ENCODE measurements around the gene CYB5R4.

CYB5R4 gene

GRCh38 chr6:83859410-83860358 lies at the start of gene CYB5R4:
Gene CYB5R4 (plus strand): TSS chr6:83859689. CDS start chr6:83859783, 94 bp downstream.
- peak within 1 kb of the TSS; percentile 81 for H3K9ac ChIP-seq (ENCODE audit: low read depth, low read length)
- H3K27ac ChIP-seq (ENCODE audit: low read length), result no peak within 1 kb of the TSS

GRCh38 chr6:83812595-83812994 lies 46.9 kb upstream of the CYB5R4 start:
- no peaks in the 10 kb centered on the region for H3K27me3 ChIP-seq (ENCODE audit: insufficient read depth, low read length)
- H3K27ac ChIP-seq (ENCODE audit: low read length), result no peak overlapping the region
- no peaks in the 10 kb centered on the region for H3K4me1 ChIP-seq (ENCODE audit: insufficient read depth, low read length)
- H3K36me3 ChIP-seq (ENCODE audit: insufficient read depth, low read depth, low read length), result no peaks in the 10 kb centered on the region
- no peak overlapping the region for H3K9ac ChIP-seq (ENCODE audit: low read depth, low read length)
- H3K4me3 ChIP-seq (ENCODE audit: low read length), result no peak overlapping the region
- H3K9me3 ChIP-seq (ENCODE audit: insufficient read depth, low read depth, low read length), result no peaks in the 10 kb centered on the region

More at GRCh38 chr6:83859410-83860358, at the start of gene CYB5R4:
- H3K9me3 ChIP-seq (ENCODE audit: insufficient read depth, low read depth, low read length), result no peaks in the 10 kb centered on the region
- H3K4me1 ChIP-seq (ENCODE audit: insufficient read depth, low read length), result peaks cover 6% of the 10 kb centered on the region; the same call in 1 of the 2 replicates
- peak within 1 kb of the TSS; percentile 99 for H3K4me3 ChIP-seq (ENCODE audit: low read length)
- H3K27me3 ChIP-seq (ENCODE audit: insufficient read depth, low read length), result peaks cover 17% of the 10 kb centered on the region
- peaks cover 4% of the 10 kb centered on the region; the same call in 1 of the 2 replicates for H3K36me3 ChIP-seq (ENCODE audit: insufficient read depth, low read depth, low read length)

GRCh38 chr6:83815631-83816272 lies 43.7 kb upstream of the CYB5R4 start:
- no peaks in the 10 kb centered on the region for H3K27me3 ChIP-seq (ENCODE audit: insufficient read depth, low read length)
- H3K4me3 ChIP-seq (ENCODE audit: low read length), result no peak overlapping the region

GRCh38 chr6:83822629-83823169 lies 36.8 kb upstream of the CYB5R4 start:
- Histone ChIP-seq H3K36me3 (ENCODE audit: insufficient read depth, low read depth, low read length) (no peaks in the 10 kb centered on the region), H3K9ac (ENCODE audit: low read depth, low read length) (no peak overlapping the region), H3K4me1 (ENCODE audit: insufficient read depth, low read length) (peaks cover 14% of the 10 kb centered on the region), H3K9me3 (ENCODE audit: insufficient read depth, low read depth, low read length) (peaks cover 5% of the 10 kb centered on the region; the same call in 1 of the 2 replicates), H3K27ac (ENCODE audit: low read length) (no peak overlapping the region), H3K27me3 (ENCODE audit: insufficient read depth, low read length) (no peaks in the 10 kb centered on the region), H3K4me3 (ENCODE audit: low read length) (no peak overlapping the region)

More at GRCh38 chr6:83815631-83816272, 43.7 kb upstream of the CYB5R4 start:
- Histone ChIP-seq H3K27ac (ENCODE audit: low read length) (no peak overlapping the region), H3K4me1 (ENCODE audit: insufficient read depth, low read length) (no peaks in the 10 kb centered on the region), H3K36me3 (ENCODE audit: insufficient read depth, low read depth, low read length) (no peaks in the 10 kb centered on the region), H3K9ac (ENCODE audit: low read depth, low read length) (no peak overlapping the region), H3K9me3 (ENCODE audit: insufficient read depth, low read depth, low read length) (no peaks in the 10 kb centered on the region)

- H3K27ac ChIP-seq (ENCODE audit: low read length), result no peak overlapping the region
- peaks cover 14% of the 10 kb centered on the region for H3K4me1 ChIP-seq (ENCODE audit: insufficient read depth, low read length)
- peaks cover 5% of the 10 kb centered on the region; the same call in 1 of the 2 replicates for H3K9me3 ChIP-seq (ENCODE audit: insufficient read depth, low read depth, low read length)
Observed at GRCh38 chr6:83824388-83824801, 35.1 kb upstream of the CYB5R4 start.

GRCh38 chr6:83824831-83825230 lies 34.7 kb upstream of the CYB5R4 start:
- H3K4me1 ChIP-seq (ENCODE audit: insufficient read depth, low read length), result peaks cover 14% of the 10 kb centered on the region
- H3K27me3 ChIP-seq (ENCODE audit: insufficient read depth, low read length), result no peaks in the 10 kb centered on the region
- no peak overlapping the region for H3K27ac ChIP-seq (ENCODE audit: low read length)
- H3K4me3 ChIP-seq (ENCODE audit: low read length), result no peak overlapping the region
- no peak overlapping the region for H3K9ac ChIP-seq (ENCODE audit: low read depth, low read length)
- no peaks in the 10 kb centered on the region for H3K36me3 ChIP-seq (ENCODE audit: insufficient read depth, low read depth, low read length)
- H3K9me3 ChIP-seq (ENCODE audit: insufficient read depth, low read depth, low read length), result peaks cover 5% of the 10 kb centered on the region; the same call in 1 of the 2 replicates

More at GRCh38 chr6:83824388-83824801, 35.1 kb upstream of the CYB5R4 start:
- Histone ChIP-seq H3K4me3 (ENCODE audit: low read length) (no peak overlapping the region), H3K27me3 (ENCODE audit: insufficient read depth, low read length) (no peaks in the 10 kb centered on the region), H3K9ac (ENCODE audit: low read depth, low read length) (no peak overlapping the region), H3K36me3 (ENCODE audit: insufficient read depth, low read depth, low read length) (no peaks in the 10 kb centered on the region)

- Histone ChIP-seq H3K9me3 (ENCODE audit: insufficient read depth, low read depth, low read length) (peaks cover 5% of the 10 kb centered on the region; the same call in 1 of the 2 replicates), H3K36me3 (ENCODE audit: insufficient read depth, low read depth, low read length) (no peaks in the 10 kb centered on the region), H3K4me1 (ENCODE audit: insufficient read depth, low read length) (peaks cover 9% of the 10 kb centered on the region), H3K9ac (ENCODE audit: low read depth, low read length) (no peak overlapping the region), H3K4me3 (ENCODE audit: low read length) (no peak overlapping the region), H3K27me3 (ENCODE audit: insufficient read depth, low read length) (no peaks in the 10 kb centered on the region), H3K27ac (ENCODE audit: low read length) (no peak overlapping the region)
Observed at GRCh38 chr6:83827050-83827449, 32.4 kb upstream of the CYB5R4 start.

GRCh38 chr6:83838727-83839126 lies 20.8 kb upstream of the CYB5R4 start:
- no peaks in the 10 kb centered on the region for H3K36me3 ChIP-seq (ENCODE audit: insufficient read depth, low read depth, low read length)
- H3K9me3 ChIP-seq (ENCODE audit: insufficient read depth, low read depth, low read length), result peaks cover 7% of the 10 kb centered on the region
- no peak overlapping the region for H3K4me3 ChIP-seq (ENCODE audit: low read length)
- H3K27me3 ChIP-seq (ENCODE audit: insufficient read depth, low read length), result no peaks in the 10 kb centered on the region
- H3K9ac ChIP-seq (ENCODE audit: low read depth, low read length), result no peak overlapping the region
- no peak overlapping the region for H3K27ac ChIP-seq (ENCODE audit: low read length)
- no peaks in the 10 kb centered on the region; the same call in 1 of the 2 replicates for H3K4me1 ChIP-seq (ENCODE audit: insufficient read depth, low read length)

GRCh38 chr6:83844170-83844569 lies 15.3 kb upstream of the CYB5R4 start:
- Histone ChIP-seq H3K9me3 (ENCODE audit: insufficient read depth, low read depth, low read length) (peaks cover 7% of the 10 kb centered on the region; the same call in 1 of the 2 replicates), H3K27me3 (ENCODE audit: insufficient read depth, low read length) (no peaks in the 10 kb centered on the region), H3K4me1 (ENCODE audit: insufficient read depth, low read length) (no peaks in the 10 kb centered on the region; the same call in 1 of the 2 replicates), H3K9ac (ENCODE audit: low read depth, low read length) (no peak overlapping the region), H3K27ac (ENCODE audit: low read length) (no peak overlapping the region), H3K36me3 (ENCODE audit: insufficient read depth, low read depth, low read length) (no peaks in the 10 kb centered on the region), H3K4me3 (ENCODE audit: low read length) (no peak overlapping the region)

- no peaks in the 10 kb centered on the region for H3K4me1 ChIP-seq (ENCODE audit: insufficient read depth, low read length)
- no peaks in the 10 kb centered on the region for H3K36me3 ChIP-seq (ENCODE audit: insufficient read depth, low read depth, low read length)
- H3K27ac ChIP-seq (ENCODE audit: low read length), result no peak overlapping the region
- H3K4me3 ChIP-seq (ENCODE audit: low read length), result no peak overlapping the region
- peaks cover 3% of the 10 kb centered on the region; the same call in 1 of the 2 replicates for H3K9me3 ChIP-seq (ENCODE audit: insufficient read depth, low read depth, low read length)
- H3K9ac ChIP-seq (ENCODE audit: low read depth, low read length), result no peak overlapping the region
- H3K27me3 ChIP-seq (ENCODE audit: insufficient read depth, low read length), result peaks cover 6% of the 10 kb centered on the region
Observed at GRCh38 chr6:83846291-83846690, 13.2 kb upstream of the CYB5R4 start.

- Histone ChIP-seq H3K9ac (ENCODE audit: low read depth, low read length) (no peak overlapping the region), H3K9me3 (ENCODE audit: insufficient read depth, low read depth, low read length) (no peaks in the 10 kb centered on the region), H3K36me3 (ENCODE audit: insufficient read depth, low read depth, low read length) (no peaks in the 10 kb centered on the region), H3K27ac (ENCODE audit: low read length) (no peak overlapping the region), H3K4me3 (ENCODE audit: low read length) (no peak overlapping the region), H3K4me1 (ENCODE audit: insufficient read depth, low read length) (no peaks in the 10 kb centered on the region), H3K27me3 (ENCODE audit: insufficient read depth, low read length) (peaks cover 15% of the 10 kb centered on the region)
Observed at GRCh38 chr6:83847179-83847578, 12.3 kb upstream of the CYB5R4 start.

All from iPS-20b (cell line).